ENCODE results near the gene CDK6.

CDK6 gene

DNA sequence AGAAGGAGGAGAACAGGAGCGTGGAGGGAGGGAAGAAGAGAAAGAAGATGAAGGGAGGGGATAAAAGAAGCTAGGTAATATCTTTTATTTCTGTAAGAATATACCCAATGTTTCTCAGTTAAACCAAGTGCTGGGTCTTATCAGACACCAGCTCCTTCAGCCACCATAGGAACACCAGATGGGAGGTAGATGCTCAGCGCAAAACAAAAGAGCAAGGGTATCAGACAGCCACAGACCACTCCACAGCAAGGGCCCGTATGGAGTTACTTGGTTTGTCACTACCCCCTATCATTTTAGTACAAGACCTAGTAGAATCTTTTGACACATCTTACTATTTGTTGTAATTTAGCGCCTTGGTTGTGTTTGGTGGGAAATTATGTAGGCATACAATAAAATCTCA lies 180.3 kb downstream of the CDK6 start:
- in situ Hi-C loops (cut with HindIII; ENCODE audit: low sequenced_read_pairs) = no loop called here

- in situ Hi-C loops (cut with HindIII; ENCODE audit: low sequenced_read_pairs) = no loop called here
Measured at GRCh38 chr7:92655346-92655884, 181.0 kb downstream of the CDK6 start.

DNA sequence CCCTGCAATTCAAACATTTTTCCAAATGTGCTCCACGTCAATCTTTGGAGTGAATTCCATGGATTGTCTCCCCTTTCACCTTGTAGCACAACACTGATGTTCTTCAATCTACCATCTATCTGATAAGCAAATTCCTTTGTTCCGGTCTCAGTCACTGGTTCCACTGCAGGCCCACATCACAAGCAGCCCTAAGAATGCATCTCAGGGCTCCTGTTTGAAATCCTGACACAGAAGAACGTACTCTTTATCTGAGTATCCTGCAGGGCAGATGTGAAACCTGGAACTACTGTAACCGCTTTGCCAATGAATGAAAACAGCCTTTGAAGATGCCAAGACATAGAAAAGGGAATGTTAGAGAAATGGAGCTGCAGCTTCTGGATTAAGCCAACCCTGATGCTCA lies 183.2 kb downstream of the CDK6 start:
- in situ Hi-C loops (cut with HindIII; ENCODE audit: low sequenced_read_pairs) = no loop called here

DNA sequence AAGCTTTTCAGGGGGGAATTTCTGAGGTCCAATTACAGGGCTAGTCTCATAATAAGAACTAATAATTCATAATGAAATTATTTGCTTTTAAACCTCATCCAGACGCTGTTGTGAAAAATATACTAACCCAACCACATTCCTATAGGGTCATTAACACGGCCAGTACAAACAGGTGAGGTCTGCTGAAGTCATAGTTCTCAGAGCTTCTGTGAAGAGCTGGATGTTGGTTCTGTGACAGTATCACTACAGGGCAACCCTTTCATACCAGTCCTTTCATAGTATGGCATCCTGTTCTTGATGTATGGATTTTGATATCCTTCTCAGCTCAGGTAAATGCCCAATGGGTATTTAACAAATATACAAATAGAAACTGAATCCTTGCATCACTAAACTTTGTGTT lies 183.8 kb downstream of the CDK6 start:
- in situ Hi-C loops (cut with HindIII; ENCODE audit: low sequenced_read_pairs) = no loop called here

DNA sequence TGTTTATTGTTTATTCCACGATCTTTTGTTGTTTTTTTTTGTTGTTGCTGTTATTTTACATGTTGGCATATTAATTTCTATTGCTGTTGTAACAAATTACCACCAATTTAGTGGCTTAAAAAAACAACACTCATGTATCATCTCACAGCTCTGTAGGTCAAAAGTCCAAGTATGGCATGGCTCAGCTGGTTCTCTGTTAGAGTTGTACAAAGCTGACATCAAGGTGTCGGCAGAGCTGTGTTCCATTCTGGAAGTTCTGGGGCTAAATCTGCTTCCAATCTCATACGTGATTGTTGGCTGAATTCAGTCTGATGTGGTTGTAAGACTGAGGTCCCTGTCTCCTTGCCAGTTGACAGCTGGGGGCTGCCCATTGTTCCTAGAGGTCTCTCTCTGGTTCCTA lies 186.0 kb downstream of the CDK6 start:
- in situ Hi-C loops (cut with HindIII; ENCODE audit: low sequenced_read_pairs) = no loop called here

GRCh38 chr7:92648067-92648466 lies 188.3 kb downstream of the CDK6 start:
- in situ Hi-C loops (cut with HindIII; ENCODE audit: low sequenced_read_pairs) = no loop called here

- in situ Hi-C loops (cut with HindIII; ENCODE audit: low sequenced_read_pairs) = no loop called here
Measured at GRCh38 chr7:92647652-92648051, 188.7 kb downstream of the CDK6 start.

GRCh38 chr7:92647011-92647625 lies 189.3 kb downstream of the CDK6 start:
- in situ Hi-C loops (cut with HindIII; ENCODE audit: low sequenced_read_pairs) = no loop called here

DNA sequence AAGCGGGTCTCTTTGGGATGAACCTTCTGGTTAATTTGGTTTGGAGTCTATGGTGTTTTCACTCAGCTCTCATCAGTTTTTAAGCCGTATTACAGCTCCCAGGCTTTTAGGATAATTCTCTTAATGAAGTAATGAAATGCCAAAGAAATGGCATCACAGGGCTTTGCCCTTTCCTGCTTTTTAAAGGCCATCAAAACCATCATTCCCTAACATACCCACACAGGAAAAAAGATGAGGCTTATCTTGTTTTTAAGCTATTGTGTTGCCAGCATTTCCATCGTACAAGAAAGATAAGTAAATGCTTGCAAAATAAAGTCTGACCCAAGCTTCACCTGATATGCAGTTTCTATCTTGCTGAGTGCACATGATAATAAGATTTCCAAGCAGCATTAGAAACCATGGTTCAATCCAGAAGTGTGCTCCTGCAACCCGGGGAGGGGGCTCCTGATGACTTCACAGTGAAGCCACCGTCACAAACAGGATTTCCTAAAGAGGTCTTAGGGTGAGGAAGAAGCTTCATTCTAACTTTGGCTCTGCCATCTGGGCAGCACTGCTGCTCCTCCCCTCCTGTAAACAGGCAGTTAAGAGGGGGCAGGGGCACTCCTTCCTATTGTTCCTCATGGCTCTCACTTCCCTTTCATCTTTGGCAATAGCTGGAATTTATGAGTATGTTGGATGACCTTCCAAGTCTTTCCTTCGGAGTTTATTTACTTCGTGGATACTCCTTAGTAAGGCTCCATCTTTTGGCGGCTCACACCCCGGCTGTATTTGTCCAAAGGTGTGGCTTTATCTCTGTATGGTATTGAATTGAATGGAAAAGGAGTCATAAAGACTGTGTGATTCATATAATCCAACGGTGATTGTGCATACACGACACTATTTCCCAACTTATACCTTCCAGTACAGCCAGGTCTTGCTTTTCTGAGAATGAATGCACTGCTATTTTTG lies 191.0 kb downstream of the CDK6 start:
- in situ Hi-C loops (cut with HindIII; ENCODE audit: low sequenced_read_pairs) = no loop called here

- in situ Hi-C loops (cut with HindIII; ENCODE audit: low sequenced_read_pairs) = no loop called here
Measured at GRCh38 chr7:92644406-92645113, 191.8 kb downstream of the CDK6 start.

- in situ Hi-C loops (cut with HindIII; ENCODE audit: low sequenced_read_pairs) = no loop called here
Measured at GRCh38 chr7:92643821-92644220, 192.6 kb downstream of the CDK6 start.

DNA sequence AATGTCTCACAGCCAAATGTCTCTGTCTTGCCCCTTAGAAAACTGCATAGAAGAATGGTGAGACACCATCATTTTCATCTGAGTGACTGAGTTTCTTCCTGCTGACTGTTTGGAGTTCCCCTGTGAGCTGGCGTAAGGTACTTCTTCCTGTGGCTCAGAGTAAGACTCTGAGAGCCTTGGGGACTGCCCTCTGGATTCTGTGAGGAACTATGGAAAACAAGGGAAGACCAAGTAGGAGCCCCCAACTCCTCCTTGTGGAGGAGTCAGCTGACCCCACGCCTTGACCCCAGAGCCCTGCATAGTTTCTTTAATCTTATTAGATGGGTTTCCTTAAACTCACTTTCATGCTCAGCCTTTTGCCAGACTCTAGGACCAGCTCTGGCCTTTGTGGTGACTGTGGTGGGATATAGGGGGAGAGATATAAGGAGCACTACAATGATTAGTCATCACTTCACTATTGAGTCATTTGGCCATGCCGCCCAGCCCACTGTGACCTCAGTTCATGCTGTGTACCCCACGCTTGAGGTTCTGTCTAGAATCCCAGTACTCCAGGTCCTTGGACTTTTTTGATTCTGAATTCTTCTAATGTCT lies 194.4 kb downstream of the CDK6 start:
- in situ Hi-C loops (cut with HindIII; ENCODE audit: low sequenced_read_pairs) = no loop called here

GRCh38 chr7:92639966-92640365 lies 196.4 kb downstream of the CDK6 start:
- in situ Hi-C loops (cut with HindIII; ENCODE audit: low sequenced_read_pairs) = no loop called here

GRCh38 chr7:92639213-92639896 lies 197.0 kb downstream of the CDK6 start:
- in situ Hi-C loops (cut with HindIII; ENCODE audit: low sequenced_read_pairs) = no loop called here

DNA sequence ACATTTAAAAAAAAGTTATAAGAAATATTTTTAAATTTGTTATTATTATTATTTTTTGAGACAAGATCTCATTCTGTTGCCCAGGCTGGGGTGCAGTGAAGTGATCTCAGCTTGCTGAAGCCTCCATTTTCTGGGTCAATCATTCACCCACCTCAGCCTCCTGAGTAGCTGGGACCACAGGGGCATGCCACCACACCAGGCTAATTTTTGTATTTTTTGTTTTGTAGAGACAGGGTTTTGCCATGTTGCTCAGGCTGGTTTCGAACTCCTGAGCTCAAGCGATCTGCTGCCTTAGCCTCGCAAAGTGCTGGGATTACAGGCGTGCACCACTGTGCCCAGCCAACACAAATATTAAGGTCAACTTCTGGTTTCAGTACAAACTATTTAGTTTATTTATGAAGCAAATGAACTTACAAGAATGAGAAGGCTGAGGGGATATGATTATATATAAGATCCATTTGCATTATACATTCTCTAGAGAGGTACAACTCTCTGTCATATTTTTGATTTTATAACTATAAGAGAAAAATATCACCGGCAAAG lies 200.3 kb downstream of the CDK6 start:
- in situ Hi-C loops (cut with HindIII; ENCODE audit: low sequenced_read_pairs) = no loop called here

DNA sequence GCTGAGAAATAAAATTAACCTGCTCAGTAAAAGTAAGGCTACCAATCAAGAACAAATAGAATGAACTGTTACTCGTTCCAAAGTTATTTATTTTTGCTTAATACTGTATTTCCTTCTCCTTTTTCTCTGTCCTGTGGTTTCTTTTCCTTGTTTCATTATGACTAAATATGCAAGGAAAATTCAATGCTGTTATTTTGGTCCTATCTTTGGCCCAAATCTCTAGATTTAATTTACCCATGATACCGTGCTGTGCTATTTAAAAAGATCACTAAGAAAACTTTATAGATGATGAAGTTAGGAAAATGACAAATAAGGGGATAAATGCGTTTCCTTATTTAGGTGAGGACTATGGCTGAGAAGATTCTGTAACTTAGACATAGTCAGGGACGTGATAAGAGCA lies 200.8 kb downstream of the CDK6 start:
- in situ Hi-C loops (cut with HindIII; ENCODE audit: low sequenced_read_pairs) = no loop called here

DNA sequence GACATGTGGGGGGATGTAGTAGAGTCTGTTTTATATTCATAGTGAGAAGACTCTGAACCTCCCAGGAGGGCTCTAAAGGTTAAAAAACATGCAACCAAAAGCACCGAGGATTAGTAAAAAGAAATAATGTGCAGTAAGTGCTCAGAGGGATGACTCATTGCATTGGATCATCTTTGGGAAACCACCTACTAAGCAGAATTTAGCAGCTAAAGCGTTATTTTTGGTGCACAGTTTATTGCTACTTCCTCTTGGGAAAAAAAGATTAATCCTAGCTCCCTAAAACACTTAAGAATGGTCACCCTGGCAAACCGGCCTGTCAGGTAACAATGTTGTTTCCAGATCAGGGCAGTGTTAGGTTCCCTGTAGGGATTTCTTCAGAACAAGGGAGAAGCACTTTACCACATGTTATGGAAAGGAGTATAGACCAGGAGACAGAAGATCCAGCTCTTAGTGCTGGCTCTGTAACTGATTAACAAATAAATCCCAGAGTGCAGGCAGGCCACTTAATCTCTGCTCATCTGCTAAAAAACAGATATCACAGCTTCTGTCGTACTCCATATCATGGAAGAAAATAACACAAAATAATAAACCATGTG lies 201.4 kb downstream of the CDK6 start:
- in situ Hi-C loops (cut with HindIII; ENCODE audit: low sequenced_read_pairs) = no loop called here

- in situ Hi-C loops (cut with HindIII; ENCODE audit: low sequenced_read_pairs) = no loop called here
Measured at GRCh38 chr7:92634205-92634604, 202.2 kb downstream of the CDK6 start.

DNA sequence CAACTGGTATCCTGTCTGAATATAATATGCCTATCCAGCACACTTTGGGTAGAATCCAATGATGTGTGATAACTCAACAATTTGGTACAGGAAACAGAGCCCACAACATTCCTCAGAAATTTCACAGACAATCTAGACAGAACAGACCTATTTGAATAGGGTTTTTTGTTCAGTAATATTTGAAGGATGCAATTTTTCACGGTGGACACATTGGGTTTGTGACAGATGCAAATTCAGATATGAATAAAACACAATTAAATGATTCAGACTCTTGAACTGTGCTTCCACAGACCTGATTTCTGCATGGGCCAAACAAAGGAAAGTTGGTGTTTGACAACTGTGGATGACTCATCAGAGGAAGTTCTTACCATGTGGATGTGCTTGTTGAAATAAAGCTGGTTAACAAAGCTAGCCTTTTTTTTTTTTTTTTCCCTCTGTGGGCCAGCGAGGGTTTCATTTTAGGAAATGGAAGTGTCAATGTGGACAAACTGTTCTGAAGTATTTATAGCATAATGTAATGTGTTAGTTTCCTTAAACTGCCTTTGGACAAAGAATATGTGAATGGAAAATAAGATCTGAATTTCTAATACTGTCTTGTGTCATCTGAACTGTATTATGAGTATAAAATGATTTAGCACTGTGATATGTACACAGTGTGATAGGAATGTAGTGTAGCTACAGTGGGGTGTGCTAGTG lies 203.0 kb downstream of the CDK6 start:
- in situ Hi-C loops (cut with HindIII; ENCODE audit: low sequenced_read_pairs) = no loop called here
